ENCODE results near the gene ELF1. TPM values are rescaled to one million over a fixed set of nuclear protein-coding genes. Genes with fewer than 3 reads are reported as not detected.
"Not testable (repeated sequence)": the region's sequence is repeated elsewhere in the genome, so short reads cannot be mapped to it uniquely, and the experiment has no call there.

ELF1 gene
- total RNA-seq, 4 donors from 2014 or later = 38.0 to 123 (median 105) TPM

GRCh38 chr13:40916207-40916998, 102.7 kb downstream of the ELF1 start:
- no peaks in the 10 kb centered on the region for H3K36me3 ChIP-seq
- TF ChIP-seq POLR2A (IDR thresholded peaks at IDR 0.05) (no peak), CTCF (IDR thresholded peaks at IDR 0.05) (no peak), EP300 (IDR thresholded peaks at IDR 0.05; ENCODE audit: low read depth) (no peak), POLR2AphosphoS5 (IDR thresholded peaks at IDR 0.05) (no peak)

GRCh38 chr13:40914863-40915262, 104.3 kb downstream of the ELF1 start:
- in situ Hi-C loops (cut with MboI; ENCODE audit: low pct_ligation_motif_present in 1 of 4, low pct_unique_long_range_greater_than_20kb in 1 of 4, low sequenced_read_pairs in 3 of 4) = loop anchor here in 1 of 4 donors (10.0 kb wide), 1 partner anchor 120 kb away; no protein-coding TSS in a partner anchor
- H3K4me1 ChIP-seq; H3K4me3 ChIP-seq; intact Hi-C loops (cut with DNase I; ENCODE audit: low total_unique reads); H3K36me3 ChIP-seq; H3K27ac ChIP-seq; H3K27me3 ChIP-seq; H3K9me3 ChIP-seq; DNase-seq: not testable (repeated sequence)

More at GRCh38 chr13:40916207-40916998, 102.7 kb downstream of the ELF1 start:
- Histone ChIP-seq H3K27ac (no peak overlapping the region), H3K4me3 (no peak overlapping the region), H3K4me1 (peaks cover 3 to 20% (median 12%) of the 10 kb centered on the region in 4 donors), H3K27me3 (no peaks in the 10 kb centered on the region), H3K9me3 (no peaks in the 10 kb centered on the region)
- DNase-seq = no peak
- in situ Hi-C loops (cut with MboI; ENCODE audit: low pct_ligation_motif_present in 1 of 4, low pct_unique_long_range_greater_than_20kb in 1 of 4, low sequenced_read_pairs in 3 of 4) = loop anchor here in 1 of 4 donors (10.0 kb wide), 1 partner anchor 122 kb away; no protein-coding TSS in a partner anchor
- 77% methylated on average over 6 of the region's 6 CpGs for WGBS, 2 donors (ENCODE audit: low coverage in 1 of 2)
- intact Hi-C loops (cut with DNase I; ENCODE audit: low total_unique reads) = no loop called here

- no peaks in the 10 kb centered on the region for H3K36me3 ChIP-seq
- intact Hi-C loops (cut with DNase I; ENCODE audit: low total_unique reads) = no loop called here
- no peak for TF ChIP-seq CTCF (IDR thresholded peaks at IDR 0.05)
- no peak for TF ChIP-seq POLR2AphosphoS5 (IDR thresholded peaks at IDR 0.05)
- TF ChIP-seq POLR2A (IDR thresholded peaks at IDR 0.05) = no peak
- no peak for TF ChIP-seq EP300 (IDR thresholded peaks at IDR 0.05; ENCODE audit: low read depth)
- H3K4me1 ChIP-seq = peaks cover 0 to 15% (median 2%) of the 10 kb centered on the region in 4 donors
- H3K4me3 ChIP-seq = no peak overlapping the region
- no peaks in the 10 kb centered on the region for H3K9me3 ChIP-seq
- in situ Hi-C loops (cut with MboI; ENCODE audit: low pct_ligation_motif_present in 1 of 4, low pct_unique_long_range_greater_than_20kb in 1 of 4, low sequenced_read_pairs in 3 of 4) = loop anchor here in 1 of 4 donors (10.0 kb wide), 1 partner anchor 117 kb away; no protein-coding TSS in a partner anchor
- H3K27me3 ChIP-seq = no peaks in the 10 kb centered on the region
- DNase-seq = no peak
- H3K27ac ChIP-seq = no peak overlapping the region
These were observed 107.8 kb downstream of the ELF1 start for GRCh38 chr13:40911341-40911740.

GRCh38 chr13:40910324-40911050, 108.6 kb downstream of the ELF1 start:
- H3K4me3 ChIP-seq = no peak overlapping the region
- TF ChIP-seq POLR2A (IDR thresholded peaks at IDR 0.05) (no peak), EP300 (IDR thresholded peaks at IDR 0.05; ENCODE audit: low read depth) (no peak), POLR2AphosphoS5 (IDR thresholded peaks at IDR 0.05) (no peak), CTCF (IDR thresholded peaks at IDR 0.05) (no peak)
- no peaks in the 10 kb centered on the region for H3K36me3 ChIP-seq
- 67 to 84% methylated on average over 2 of the region's 2 CpGs for WGBS, 2 donors (ENCODE audit: low coverage in 1 of 2)
- in situ Hi-C loops (cut with MboI; ENCODE audit: low pct_ligation_motif_present in 1 of 4, low pct_unique_long_range_greater_than_20kb in 1 of 4, low sequenced_read_pairs in 3 of 4) = loop anchor here in 1 of 4 donors (10.0 kb wide), 1 partner anchor 116 kb away; no protein-coding TSS in a partner anchor
- peaks cover 0 to 15% (median 2%) of the 10 kb centered on the region in 4 donors for H3K4me1 ChIP-seq
- H3K27me3 ChIP-seq = no peaks in the 10 kb centered on the region
- H3K27ac ChIP-seq = no peak overlapping the region
- intact Hi-C loops (cut with DNase I; ENCODE audit: low total_unique reads) = no loop called here
- DNase-seq = no peak
- no peaks in the 10 kb centered on the region for H3K9me3 ChIP-seq

GRCh38 chr13:40909541-40910200, 109.4 kb downstream of the ELF1 start:
- H3K27ac ChIP-seq; intact Hi-C loops (cut with DNase I; ENCODE audit: low total_unique reads); H3K4me1 ChIP-seq; H3K4me3 ChIP-seq; H3K9me3 ChIP-seq; H3K27me3 ChIP-seq; H3K36me3 ChIP-seq; DNase-seq: not testable (repeated sequence)
- WGBS, 2 donors (ENCODE audit: low coverage in 1 of 2) = 89 to 100% methylated on average over 3 to 4 of the region's 4 CpGs
- in situ Hi-C loops (cut with MboI; ENCODE audit: low pct_ligation_motif_present in 1 of 4, low pct_unique_long_range_greater_than_20kb in 1 of 4, low sequenced_read_pairs in 3 of 4) = loop anchor here in 1 of 4 donors (10.0 kb wide), 1 partner anchor 115 kb away; no protein-coding TSS in a partner anchor
